ENCODE measurements around the gene DLST.

Gene DLST

DNA sequence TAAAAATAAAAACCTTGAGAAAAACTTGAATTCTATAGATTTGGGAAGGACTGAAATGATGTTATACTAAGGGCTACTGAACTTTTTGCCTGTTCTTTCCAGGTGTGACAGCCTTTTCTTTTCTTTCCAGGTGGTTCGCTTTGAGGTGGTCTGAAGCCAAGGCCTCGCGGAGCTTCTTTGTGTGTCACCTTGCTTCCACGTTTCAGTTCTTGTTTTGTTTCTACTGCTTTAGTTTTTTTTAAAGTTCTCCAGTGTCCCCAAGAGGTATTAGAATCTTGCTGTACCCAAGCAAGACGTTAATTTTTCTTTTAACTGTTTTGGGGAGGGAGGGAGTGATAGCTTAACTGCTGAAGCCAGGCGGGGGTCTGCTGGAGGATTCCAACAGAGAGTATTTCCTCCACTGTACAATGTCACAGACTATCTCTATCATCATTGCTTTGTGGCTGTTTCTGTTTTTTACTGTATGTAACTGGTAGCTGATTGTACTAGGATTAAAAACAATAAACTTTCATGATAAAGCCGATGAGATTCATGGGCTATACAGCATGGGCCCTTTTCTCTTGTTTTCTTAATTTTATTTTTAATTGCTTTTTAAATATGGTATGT lies 46.0 kb upstream of the DLST start:
- ATAC-seq, result peak; percentile 26; the same call in 1 of the 3 replicates
- TF ChIP-seq ZNF8 (CRISPR knock-in tag; IDR thresholded peaks at IDR 0.05) (no peak), CSDC2 (CRISPR knock-in tag; IDR thresholded peaks at IDR 0.05) (no peak), ZFP3 (CRISPR knock-in tag; IDR thresholded peaks at IDR 0.05) (no peak), TSHZ2 (CRISPR knock-in tag; IDR thresholded peaks at IDR 0.05) (no peak), ZFP30 (CRISPR knock-in tag; IDR thresholded peaks at IDR 0.05) (no peak), SNAI2 (CRISPR knock-in tag; IDR thresholded peaks at IDR 0.05) (no peak), TOX (CRISPR knock-in tag; IDR thresholded peaks at IDR 0.05; ENCODE audit: borderline replicate concordance) (no peak), PPARA (CRISPR knock-in tag; IDR thresholded peaks at IDR 0.05; ENCODE audit: borderline replicate concordance) (no peak), TCF4 (CRISPR knock-in tag; IDR thresholded peaks at IDR 0.05; ENCODE audit: borderline replicate concordance) (no peak), POU6F1 (CRISPR knock-in tag; IDR thresholded peaks at IDR 0.05; ENCODE audit: borderline replicate concordance, low read depth) (no peak), ISL1 (CRISPR knock-in tag; IDR thresholded peaks at IDR 0.05) (no peak), ARNTL (CRISPR knock-in tag; IDR thresholded peaks at IDR 0.05; ENCODE audit: borderline replicate concordance, low read depth) (no peak)
- TF ChIP-seq, protein P1, sequence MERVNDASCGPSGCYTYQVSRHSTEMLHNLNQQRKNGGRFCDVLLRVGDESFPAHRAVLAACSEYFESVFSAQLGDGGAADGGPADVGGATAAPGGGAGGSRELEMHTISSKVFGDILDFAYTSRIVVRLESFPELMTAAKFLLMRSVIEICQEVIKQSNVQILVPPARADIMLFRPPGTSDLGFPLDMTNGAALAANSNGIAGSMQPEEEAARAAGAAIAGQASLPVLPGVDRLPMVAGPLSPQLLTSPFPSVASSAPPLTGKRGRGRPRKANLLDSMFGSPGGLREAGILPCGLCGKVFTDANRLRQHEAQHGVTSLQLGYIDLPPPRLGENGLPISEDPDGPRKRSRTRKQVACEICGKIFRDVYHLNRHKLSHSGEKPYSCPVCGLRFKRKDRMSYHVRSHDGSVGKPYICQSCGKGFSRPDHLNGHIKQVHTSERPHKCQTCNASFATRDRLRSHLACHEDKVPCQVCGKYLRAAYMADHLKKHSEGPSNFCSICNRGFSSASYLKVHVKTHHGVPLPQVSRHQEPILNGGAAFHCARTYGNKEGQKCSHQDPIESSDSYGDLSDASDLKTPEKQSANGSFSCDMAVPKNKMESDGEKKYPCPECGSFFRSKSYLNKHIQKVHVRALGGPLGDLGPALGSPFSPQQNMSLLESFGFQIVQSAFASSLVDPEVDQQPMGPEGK (CRISPR knock-in tag; IDR thresholded peaks at IDR 0.05; ENCODE audit: borderline replicate concordance), result no peak
- TF ChIP-seq, protein P2, sequence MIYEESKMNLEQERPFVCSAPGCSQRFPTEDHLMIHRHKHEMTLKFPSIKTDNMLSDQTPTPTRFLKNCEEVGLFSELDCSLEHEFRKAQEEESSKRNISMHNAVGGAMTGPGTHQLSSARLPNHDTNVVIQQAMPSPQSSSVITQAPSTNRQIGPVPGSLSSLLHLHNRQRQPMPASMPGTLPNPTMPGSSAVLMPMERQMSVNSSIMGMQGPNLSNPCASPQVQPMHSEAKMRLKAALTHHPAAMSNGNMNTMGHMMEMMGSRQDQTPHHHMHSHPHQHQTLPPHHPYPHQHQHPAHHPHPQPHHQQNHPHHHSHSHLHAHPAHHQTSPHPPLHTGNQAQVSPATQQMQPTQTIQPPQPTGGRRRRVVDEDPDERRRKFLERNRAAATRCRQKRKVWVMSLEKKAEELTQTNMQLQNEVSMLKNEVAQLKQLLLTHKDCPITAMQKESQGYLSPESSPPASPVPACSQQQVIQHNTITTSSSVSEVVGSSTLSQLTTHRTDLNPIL (CRISPR knock-in tag; IDR thresholded peaks at IDR 0.05; ENCODE audit: low read depth), result no peak

GRCh38 chr14:74836251-74836960 lies 45.3 kb upstream of the DLST start:
- peak; percentile 68 for ATAC-seq
- TF ChIP-seq PPARA (CRISPR knock-in tag; IDR thresholded peaks at IDR 0.05; ENCODE audit: borderline replicate concordance), result no peak
- TF ChIP-seq ARNTL (CRISPR knock-in tag; IDR thresholded peaks at IDR 0.05; ENCODE audit: borderline replicate concordance, low read depth), result no peak
- no peak for TF ChIP-seq ZFP3 (CRISPR knock-in tag; IDR thresholded peaks at IDR 0.05)
- no peak for TF ChIP-seq ZNF8 (CRISPR knock-in tag; IDR thresholded peaks at IDR 0.05)
- TF ChIP-seq CSRNP3 (CRISPR knock-in tag; IDR thresholded peaks at IDR 0.05), result no peak
- no peak for TF ChIP-seq TOX (CRISPR knock-in tag; IDR thresholded peaks at IDR 0.05; ENCODE audit: borderline replicate concordance)
- TF ChIP-seq POU6F1 (CRISPR knock-in tag; IDR thresholded peaks at IDR 0.05; ENCODE audit: borderline replicate concordance, low read depth), result no peak
- TF ChIP-seq TCF4 (CRISPR knock-in tag; IDR thresholded peaks at IDR 0.05; ENCODE audit: borderline replicate concordance), result no peak
- TF ChIP-seq BACH2 (CRISPR knock-in tag; IDR thresholded peaks at IDR 0.05; ENCODE audit: borderline replicate concordance), result no peak
- TF ChIP-seq ZNF565 (CRISPR knock-in tag; conservative IDR thresholded peaks at IDR 0.05; ENCODE audit: low read depth), result no peak
- TF ChIP-seq ZNF70 (CRISPR knock-in tag; IDR thresholded peaks at IDR 0.05), result no peak
- TF ChIP-seq, protein P1 (CRISPR knock-in tag; IDR thresholded peaks at IDR 0.05; ENCODE audit: borderline replicate concordance), result no peak
- TF ChIP-seq OSR1 (CRISPR knock-in tag; IDR thresholded peaks at IDR 0.05), result no peak
- no peak for TF ChIP-seq CSDC2 (CRISPR knock-in tag; IDR thresholded peaks at IDR 0.05)
- no peak for TF ChIP-seq ZFP30 (CRISPR knock-in tag; IDR thresholded peaks at IDR 0.05)
- no peak for TF ChIP-seq GLIS3 (CRISPR knock-in tag; IDR thresholded peaks at IDR 0.05)
- TF ChIP-seq TSHZ2 (CRISPR knock-in tag; IDR thresholded peaks at IDR 0.05), result no peak
- TF ChIP-seq RARB (CRISPR knock-in tag; IDR thresholded peaks at IDR 0.05), result no peak

Measured in SK-N-SH treated with all-trans-retinoic acid at 6 μM for 48 hours (cell line).